NCI-H1930 (cell line): ENCODE measurements around the gene CST3.
"Not testable (repeated sequence)": the region's sequence is repeated elsewhere in the genome, so short reads cannot be mapped to it uniquely, and the experiment has no call there.

Source experiments
- DNase-seq, 2 experiments: peaks; one replicate each; lab custom pipeline; 2025; lab: John Stamatoyannopoulos, UW

The CST3 gene, protein sequence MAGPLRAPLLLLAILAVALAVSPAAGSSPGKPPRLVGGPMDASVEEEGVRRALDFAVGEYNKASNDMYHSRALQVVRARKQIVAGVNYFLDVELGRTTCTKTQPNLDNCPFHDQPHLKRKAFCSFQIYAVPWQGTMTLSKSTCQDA

DNA sequence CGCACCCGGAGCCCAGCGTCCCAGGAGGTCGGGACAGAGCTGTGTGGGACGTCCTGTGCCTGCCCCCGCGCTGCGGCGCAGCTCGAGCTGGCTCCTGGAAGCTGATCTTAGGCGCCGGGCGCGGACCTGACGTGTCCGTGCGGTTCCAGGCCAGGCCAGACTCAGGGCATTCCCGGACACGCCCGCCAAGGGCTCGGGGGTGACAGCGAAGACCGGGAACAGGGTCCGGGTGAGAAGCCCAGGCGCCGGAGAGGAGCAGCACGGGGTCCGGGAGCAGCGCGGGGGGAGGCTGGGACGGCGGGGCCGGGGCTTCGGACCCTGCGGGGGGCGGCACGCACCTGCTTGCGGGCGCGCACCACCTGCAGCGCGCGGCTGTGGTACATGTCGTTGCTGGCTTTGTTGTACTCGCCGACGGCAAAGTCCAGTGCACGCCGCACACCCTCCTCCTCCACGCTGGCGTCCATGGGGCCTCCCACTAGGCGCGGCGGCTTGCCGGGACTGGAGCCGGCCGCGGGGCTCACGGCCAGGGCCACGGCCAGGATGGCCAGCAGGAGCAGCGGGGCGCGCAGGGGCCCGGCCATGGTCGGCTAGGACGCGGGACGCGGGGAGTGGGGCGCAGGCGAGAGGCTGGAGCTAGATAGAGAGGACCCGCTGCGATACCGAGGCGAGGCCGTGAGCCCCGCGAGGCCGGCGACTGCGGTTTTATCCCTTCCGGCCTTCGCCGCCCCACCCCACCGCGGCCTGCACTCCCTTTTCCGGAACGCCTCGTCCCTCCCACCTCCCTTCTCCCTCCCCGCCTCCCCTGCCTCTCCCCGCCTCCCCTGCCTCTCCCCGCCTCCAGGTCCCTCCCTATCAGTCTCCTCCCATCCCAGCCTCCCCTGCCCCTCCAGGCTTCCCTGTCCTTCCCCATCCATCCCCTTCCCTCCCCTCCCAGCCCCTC, at the start of gene CST3:
CST3 (minus strand) TSS at position 674 of the 940 bp plus-strand sequence; CDS start at position 581, 93 bp downstream.
- peak; percentile 54 to 67 for DNase-seq

DNA sequence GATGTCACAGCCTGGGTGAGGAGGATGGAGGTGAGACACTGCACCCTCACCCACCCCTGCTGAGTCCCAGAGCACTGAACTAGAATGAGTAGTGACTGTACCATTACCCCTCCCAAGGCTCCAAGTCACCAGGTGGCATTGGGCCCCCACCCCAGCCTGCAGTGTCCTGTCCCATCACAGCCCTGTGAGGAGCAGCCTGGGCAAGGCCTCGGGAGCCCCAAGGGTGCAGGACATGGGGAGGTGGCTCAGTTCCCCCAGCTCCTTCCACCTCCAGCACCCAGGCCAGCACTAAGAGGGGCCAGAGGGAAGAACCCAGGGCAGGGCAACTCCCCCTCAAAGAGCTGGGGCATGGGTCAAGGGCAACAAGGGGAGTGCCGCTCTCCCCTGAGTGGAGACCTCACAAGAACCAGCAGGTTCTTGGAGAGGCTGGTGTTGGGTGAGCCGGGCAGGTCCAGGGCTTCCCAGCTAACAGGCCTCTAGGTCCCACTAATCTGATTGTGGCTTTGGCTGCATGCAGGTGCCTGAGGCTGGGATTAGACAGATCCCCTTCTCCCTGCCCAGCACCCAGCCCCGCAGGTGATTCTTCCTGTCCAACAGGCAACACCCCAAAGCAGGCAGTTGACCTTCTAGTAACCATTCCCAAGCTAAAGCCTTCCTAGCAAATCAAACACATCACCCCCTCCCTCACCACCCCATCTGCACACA, 48.4 kb upstream of the CST3 start:
- DNase-seq = no peak

DNA sequence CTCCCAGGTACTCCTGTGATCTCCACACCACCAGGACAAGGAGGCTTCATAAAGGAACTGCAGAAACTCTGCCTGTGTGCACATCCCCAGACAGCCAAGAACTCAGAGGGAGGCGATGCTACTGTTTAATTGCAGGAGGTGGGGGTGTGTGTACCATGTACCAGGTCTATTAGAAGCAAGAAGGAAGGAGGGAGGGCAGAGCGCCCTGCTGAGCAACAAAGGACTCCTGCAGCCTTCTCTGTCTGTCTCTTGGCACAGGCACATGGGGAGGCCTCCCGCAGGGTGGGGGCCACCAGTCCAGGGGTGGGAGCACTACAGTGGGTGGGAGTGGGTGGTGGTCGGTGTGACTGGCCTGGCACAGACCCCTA, 47.8 kb upstream of the CST3 start:
- DNase-seq = not testable (repeated sequence)

- DNase-seq = no peak
These were observed 46.5 kb upstream of the CST3 start for GRCh38 chr20:23684261-23684660.

DNA sequence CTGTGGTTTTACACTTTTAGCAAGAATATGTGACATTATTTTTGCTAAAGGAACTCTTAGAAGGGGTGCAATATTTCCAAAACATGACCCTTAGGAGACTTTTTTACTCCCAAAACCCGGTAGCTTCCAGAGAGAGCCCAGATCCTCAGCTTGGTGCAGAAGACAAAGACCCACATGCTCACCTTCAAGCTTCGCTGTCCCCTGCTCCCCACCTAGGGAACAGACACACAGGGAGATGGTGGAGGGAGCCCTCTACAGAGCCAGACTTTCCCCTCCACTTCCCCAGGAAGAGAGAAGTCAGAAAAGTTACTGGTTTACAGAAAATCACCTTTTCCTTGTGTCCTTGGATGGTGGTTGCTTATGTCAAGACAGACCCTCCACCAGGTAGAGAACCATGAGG, 46.1 kb upstream of the CST3 start:
- DNase-seq = no peak

DNA sequence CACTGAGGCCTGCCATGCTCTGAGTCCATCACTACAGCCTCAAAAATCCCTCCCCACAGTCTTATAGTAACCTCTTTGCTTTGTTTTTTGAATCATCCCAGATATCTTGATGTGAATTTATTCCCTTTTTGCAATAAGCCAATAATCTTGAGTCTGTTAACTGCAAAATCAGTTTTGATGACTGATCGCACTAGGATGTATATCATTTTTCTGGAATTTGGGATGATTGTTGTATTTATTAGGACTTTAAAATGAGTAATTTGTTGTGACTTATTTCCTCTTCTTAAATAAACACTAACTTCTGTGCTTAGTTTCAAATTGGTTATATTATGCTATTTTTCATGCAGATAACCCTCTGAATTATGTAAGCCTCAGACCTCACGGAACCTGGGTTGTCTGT, 45.5 kb upstream of the CST3 start:
- DNase-seq = no peak

DNA sequence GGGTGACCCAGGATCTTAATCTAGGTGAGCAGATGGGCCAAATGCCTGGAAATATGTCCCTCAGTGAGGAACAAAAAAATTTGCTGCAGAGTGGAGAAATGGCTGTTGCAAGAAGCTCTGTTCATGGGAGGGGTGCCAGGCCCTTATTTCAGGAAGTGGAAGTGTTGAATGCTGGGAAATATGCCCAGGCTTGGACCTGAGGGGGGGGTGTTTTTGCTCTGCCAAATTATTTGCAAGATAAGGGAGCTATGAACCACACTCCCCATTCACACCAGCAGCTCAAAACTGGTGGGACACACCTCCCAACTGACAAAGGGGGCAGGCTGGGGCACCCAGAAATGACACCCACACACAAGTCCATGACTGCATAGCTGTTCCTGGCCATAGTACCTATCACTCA, 42.4 kb upstream of the CST3 start:
- no peak for DNase-seq

- no peak for DNase-seq
These were observed 41.7 kb upstream of the CST3 start for GRCh38 chr20:23679133-23680092.

DNA sequence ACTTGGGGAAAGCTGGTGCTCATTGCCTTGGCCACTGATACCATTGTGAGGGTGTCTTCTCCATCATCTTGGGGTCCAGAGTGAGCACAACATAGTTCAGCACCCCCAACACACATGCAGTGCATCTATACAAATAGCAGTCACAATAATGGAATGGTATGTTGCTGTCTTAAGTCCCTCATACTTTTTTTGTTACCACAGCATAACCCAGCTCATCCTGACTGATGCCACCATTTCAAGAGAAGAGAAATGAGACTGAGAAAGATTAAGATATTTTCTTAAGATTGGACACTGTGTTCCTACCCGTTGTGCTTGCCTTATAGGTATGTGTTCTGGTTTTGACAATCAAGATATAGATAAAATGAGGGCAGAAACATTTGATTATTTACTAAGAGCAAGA, 35.5 kb upstream of the CST3 start:
- DNase-seq = no peak

GRCh38 chr20:23672158-23672557, 34.4 kb upstream of the CST3 start:
- DNase-seq = no peak

DNA sequence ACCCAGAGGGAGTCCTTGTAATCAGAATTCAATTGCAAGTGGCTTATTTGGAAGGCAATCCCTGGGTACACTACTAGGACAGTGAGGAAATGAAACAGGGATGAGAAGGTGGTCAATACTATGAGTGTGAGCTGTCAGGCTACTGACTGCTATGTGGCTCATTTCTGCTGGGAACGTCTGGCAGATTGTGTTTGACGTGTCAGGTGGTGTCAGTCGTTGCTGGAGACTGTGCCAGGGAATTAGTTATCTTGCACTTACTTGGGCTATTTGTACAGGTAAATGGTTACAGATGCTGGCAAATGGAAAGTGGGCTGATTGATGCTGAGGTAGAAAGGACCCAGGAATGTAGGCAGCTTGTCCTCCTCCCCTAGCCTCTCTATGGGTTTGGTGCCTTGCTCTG, 33.7 kb upstream of the CST3 start:
- DNase-seq = no peak

DNA sequence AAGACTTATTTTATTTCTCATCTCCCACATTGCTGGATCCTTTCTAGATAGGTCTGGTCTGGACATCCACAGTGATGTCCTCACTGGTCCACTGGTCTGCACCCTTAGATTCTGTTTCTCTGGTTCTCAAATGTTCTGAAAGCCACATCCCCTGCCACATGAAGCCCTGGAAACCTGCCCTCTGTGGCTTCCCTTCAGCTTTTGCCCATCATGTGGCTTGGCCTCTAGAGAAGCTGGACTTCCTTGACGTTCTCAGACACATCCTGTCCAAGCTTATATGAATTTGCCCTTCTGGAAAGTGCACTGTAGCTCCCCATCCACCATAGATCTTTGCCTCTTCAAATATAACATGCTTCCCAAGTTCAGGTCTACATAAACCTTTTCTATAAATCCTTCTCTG, 32.6 kb upstream of the CST3 start:
- DNase-seq = no peak

GRCh38 chr20:23669866-23670265, 32.1 kb upstream of the CST3 start:
- no peak for DNase-seq

- DNase-seq = no peak
These were observed 31.6 kb upstream of the CST3 start for GRCh38 chr20:23669327-23669726.

- peak; percentile 32 to 67 for DNase-seq
These were observed 30.8 kb upstream of the CST3 start for GRCh38 chr20:23668477-23668951.

GRCh38 chr20:23667666-23668065, 29.9 kb upstream of the CST3 start:
- DNase-seq = no peak

- no peak for DNase-seq
These were observed 28.9 kb upstream of the CST3 start for GRCh38 chr20:23666698-23667097.

DNA sequence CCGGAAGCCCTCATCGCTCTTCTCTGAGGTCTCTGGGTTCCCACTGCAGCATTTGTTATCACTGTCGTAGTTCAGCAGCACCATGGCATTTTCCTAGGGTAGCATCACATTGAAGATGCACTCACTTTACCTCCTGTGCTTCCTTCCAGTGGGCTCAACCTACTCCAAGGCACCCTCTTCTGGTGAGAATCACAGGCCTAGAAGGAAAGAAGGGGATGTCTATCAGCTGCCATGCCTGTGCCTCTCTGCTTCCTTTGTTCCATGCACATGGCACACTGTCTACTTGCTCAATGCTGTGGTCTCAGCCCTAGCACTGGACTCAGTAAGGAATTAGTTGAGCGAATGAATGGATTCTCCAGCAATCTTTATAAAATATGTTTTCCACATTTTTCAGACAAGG, 28.4 kb upstream of the CST3 start:
- DNase-seq = no peak

DNA sequence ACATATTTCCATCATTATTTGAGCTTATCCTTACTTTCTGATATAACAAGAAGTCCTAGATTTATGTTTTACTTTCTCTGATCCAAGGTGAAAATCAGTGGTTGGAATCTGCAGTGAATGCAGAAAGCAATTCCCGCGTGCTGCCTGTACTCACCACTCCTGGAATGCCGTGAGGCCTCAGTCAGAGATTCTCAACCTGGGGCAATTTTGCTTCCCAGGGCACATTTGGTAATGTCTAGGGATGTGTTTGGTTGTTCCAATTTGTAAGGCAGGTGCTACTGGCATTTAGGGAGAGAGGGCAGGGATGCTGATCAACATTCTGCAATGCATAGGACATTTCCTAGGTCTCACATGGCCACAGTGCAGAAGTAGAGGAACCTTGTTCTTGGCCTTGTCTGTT, 27.2 kb upstream of the CST3 start:
- no peak for DNase-seq

DNA sequence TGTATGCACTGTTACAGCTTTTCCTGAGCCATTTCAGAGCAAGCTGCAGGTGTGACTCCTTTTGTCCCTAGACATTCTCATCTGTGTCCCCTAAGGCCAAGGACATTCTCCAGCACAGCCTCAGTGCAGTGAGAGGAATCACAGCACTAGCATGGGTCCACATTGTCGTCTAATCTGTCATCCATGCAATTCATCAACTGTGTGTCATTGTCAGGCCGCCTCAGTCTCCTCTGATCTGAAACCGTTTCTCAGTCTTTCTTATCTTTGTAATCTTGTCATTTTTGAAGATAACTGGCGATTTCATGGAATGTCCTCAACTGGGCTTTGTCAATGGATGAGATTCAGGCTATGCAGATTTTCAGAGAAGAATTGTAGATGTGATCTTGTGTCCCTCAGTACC, 26.3 kb upstream of the CST3 start:
- DNase-seq = not testable (repeated sequence)

- no peak for DNase-seq
These were observed 25.4 kb upstream of the CST3 start for GRCh38 chr20:23663180-23663579.
